NCI-H1930 (cell line): ENCODE measurements around the gene L3MBTL4.

Source experiments
- DNase-seq, 2 experiments: peaks; one replicate each; lab custom pipeline; 2025; lab: John Stamatoyannopoulos, UW

The L3MBTL4 gene

DNA sequence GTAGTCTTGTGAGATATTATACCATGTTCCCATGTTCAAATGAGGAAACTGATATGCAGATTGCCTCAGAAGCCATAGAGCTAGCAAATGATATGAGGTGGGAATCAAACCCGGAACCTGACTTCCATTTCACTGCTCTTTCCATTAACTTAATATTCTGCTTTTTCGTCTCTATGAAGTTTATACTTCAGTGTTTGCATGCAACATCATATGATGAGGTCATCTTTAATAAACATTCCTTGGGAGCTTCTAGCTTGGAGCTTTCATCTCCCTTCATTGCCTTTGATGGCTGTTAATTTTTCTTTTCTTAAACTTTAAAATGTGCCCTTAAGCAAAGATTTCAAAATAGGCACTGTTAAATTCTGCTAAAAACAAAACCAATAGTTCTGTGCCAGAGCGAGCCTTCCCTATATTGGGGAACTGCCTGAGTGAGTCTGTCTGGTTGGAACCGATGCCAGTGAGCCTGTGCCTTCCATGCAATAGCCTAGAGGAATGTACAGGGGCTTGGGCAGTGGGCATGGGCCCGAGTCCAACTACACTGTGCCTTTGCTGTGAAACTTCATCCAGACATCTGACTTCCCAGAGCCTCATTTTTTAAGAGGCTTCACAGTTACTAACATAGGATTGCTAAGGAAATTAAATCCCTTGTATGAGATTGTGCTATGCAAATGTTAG lies 428.3 kb downstream of the L3MBTL4 start:
- DNase-seq: no peak

- DNase-seq: no peak
These were observed 430.5 kb downstream of the L3MBTL4 start for GRCh38 chr18:5984245-5984644.

DNA sequence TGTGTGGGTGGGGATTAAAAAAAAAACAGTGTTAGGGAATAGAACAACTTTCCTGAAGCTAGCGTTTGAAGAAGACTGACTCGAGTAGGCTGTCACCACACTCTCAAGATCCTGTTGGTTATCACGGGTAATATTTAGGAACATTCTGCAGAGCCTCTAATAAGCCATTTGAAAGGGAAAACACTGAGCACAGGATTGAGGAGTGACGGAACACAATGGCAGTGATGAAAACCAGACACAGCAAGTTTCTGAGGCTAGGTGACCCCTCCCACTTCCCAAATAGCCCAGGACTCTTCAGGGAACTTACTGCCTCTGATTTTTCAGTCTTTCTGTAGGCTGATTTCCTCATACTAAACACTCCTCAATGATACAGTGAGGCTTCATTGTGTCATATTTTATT lies 431.2 kb downstream of the L3MBTL4 start:
- DNase-seq: no peak

GRCh38 chr18:5982332-5982731 lies 432.4 kb downstream of the L3MBTL4 start:
- DNase-seq: no peak

DNA sequence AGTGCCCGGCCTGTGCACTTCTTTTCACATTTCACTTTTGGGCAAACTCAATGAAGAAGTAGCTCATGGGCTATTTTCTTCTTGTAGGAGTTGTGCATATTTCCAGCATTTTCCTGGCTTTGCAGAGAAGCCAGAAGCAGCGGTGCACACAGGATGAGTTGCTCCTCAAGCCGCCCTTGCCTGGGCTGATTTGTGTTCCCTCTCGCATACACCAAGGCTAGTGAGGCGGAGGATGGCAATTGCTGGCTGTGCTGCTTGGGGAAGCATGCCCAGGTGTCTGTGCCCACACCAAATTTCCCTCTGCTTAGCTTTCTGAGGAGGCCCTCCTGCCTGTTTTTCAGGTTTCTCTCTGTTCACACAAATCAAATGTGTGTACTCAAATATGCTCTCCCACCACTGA lies 434.0 kb downstream of the L3MBTL4 start:
- DNase-seq: no peak

- no peak for DNase-seq
These were observed 434.7 kb downstream of the L3MBTL4 start for GRCh38 chr18:5979971-5980457.

- no peak for DNase-seq
These were observed 435.4 kb downstream of the L3MBTL4 start for GRCh38 chr18:5979176-5979888.

DNA sequence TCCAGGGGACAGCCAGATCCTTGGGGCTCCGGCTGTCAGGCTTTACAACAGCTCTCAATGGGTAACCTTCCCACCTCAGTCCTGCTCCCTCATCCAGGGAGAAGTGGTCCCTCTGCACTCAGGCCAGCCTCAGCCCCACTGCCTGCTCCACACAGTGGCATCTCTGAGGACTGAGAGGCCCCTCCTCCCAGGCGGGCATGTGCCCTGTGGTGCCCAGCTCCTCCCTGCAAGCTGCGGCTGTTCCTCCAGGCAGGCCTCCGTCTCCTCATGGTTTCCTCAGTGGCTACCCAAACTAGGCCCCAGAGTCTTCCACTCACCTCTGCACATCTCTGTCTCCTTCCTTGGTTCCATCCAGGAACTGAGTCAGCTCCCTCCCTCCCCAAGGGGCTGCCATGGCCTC lies 437.7 kb downstream of the L3MBTL4 start:
- DNase-seq: no peak

DNA sequence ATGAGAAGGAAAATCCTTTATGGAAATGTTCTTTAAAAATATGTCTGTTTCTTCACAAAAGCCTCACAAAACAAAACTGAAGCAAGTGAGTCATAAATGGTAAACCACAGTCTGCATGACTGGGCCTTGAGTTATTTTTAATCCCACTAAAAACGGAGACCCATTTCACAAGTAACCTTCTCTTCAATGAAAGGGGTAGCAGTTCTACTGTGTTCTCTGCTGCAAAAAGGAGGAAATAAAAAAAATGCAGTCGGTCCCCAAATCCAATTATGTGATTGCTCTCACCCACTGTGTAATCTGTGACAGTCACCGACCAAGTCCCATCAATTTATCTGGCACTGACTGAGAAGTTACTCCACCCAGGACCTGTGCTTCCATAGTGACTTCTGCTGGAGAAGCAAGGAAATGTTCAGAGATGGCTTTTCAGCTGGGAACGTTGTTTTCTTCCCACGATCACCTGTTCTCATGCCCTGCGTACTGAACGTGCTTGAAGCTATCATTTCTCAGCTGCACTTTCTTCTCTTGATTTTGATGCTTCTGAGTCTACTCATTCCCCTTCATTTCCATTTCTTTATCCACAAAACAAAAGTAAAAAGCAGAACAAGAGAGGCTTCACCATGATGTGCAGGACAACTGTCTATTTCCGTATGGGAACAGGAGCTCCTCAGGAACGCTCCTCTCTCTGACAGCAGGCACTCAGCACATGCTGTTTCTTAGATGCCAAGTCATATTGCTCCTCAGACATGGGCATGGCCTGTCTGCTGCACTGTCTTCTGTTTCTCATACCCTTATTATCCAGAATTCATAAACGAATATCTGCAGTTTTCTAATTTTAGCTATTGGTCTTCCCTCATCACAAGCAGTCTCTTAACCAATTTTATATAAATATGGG lies 439.4 kb downstream of the L3MBTL4 start:
- DNase-seq: no peak

- no peak for DNase-seq
These were observed 440.0 kb downstream of the L3MBTL4 start for GRCh38 chr18:5974696-5975095.

DNA sequence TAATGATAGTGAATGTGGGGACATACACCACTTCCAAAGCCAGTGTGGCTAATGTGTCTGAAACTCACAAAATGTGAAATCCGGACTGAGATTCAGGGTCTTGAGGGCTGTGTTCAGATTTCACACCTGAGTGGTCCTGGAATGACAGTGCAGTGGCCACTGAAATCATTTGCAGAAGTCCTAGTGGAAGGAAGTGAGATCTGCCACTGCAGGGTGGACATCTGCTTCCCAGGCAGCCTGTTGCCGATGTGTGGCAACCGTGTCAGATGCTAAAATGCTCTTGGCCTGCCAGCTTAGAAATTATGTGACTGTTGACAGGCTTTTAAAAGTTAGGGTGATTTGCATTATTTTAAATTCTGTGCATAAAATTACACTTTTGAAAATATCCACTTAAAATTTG lies 441.6 kb downstream of the L3MBTL4 start:
- no peak for DNase-seq

GRCh38 chr18:5972298-5972697 lies 442.4 kb downstream of the L3MBTL4 start:
- no peak for DNase-seq

GRCh38 chr18:5969989-5970403 lies 444.7 kb downstream of the L3MBTL4 start:
- DNase-seq: no peak

GRCh38 chr18:5969355-5969988 lies 445.2 kb downstream of the L3MBTL4 start:
- no peak for DNase-seq

DNA sequence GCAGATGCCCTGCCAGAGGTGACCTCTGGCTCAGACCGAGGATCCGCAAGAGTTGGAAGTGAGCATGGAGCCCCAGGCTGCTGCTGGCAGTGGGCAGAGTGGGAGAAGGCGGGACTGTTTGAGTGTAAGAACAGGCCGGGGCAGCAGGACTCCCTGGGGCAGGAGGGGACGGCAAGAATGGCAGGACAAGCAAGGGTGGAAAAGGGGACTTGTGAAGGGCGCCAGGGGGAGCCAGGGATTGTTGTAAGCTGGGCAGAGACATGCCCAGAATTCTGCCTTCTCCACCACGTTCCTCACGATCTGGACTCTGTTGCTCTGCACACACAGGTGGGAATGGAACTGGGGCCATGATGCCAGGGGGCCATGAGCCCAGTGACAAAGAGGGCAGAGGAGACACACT lies 447.0 kb downstream of the L3MBTL4 start:
- no peak for DNase-seq

DNA sequence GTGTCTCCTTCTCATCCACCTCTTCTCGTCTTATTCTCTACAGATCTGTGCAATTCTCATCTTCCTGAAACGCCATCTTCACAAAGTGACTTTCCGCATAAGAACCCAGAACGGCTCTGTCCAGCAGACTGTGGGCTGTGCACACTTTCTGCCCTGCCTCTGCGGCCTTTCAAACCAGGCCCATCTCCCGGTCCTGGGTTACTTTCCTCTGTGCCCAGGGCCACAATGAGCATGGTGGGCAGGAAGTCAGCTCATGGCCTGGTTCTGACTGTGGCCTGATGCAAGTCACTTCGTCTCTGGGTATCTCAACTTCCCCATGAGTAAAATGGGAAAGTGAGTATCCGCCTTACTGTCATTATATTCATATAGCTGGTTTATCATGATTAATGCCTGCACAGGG lies 447.7 kb downstream of the L3MBTL4 start:
- DNase-seq: no peak

- no peak for DNase-seq
These were observed 448.2 kb downstream of the L3MBTL4 start for GRCh38 chr18:5966514-5966913.

DNA sequence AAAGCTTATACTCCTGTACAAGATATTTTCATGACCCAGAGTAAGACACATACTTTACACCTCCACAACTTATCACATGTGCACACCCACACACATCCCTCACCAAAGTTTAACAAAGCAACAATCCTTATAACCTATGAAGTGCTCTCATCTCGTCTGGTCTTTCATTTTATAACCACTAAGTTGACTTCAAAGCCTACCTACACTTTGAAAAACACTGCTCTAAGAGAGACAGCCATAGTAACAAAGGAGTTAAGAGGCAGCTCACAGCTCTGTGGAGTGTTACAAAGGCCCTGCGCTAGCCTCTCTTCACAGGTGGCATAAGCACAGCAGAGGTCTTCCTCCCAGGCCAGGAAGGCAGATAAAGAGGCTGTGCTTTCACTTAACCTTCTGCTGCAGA lies 449.7 kb downstream of the L3MBTL4 start:
- DNase-seq: no peak

DNA sequence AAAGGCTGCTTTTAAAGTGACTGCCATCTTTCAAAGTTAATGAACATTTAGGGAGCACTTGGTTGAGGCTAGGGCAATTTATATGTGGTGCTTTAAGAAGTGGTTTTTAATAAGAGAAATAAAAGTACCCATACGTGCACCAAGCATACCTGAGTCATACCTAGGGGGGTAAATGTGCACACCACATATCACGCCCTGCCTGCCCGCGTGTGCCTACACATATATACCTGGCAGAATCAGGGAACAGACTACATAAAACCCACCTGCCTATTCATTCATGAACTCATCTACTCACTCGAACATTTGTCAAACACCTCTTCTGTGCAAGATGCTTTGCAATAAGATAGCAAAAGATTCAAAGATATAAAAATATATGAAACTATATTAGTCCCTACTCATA lies 450.1 kb downstream of the L3MBTL4 start:
- no peak for DNase-seq

DNA sequence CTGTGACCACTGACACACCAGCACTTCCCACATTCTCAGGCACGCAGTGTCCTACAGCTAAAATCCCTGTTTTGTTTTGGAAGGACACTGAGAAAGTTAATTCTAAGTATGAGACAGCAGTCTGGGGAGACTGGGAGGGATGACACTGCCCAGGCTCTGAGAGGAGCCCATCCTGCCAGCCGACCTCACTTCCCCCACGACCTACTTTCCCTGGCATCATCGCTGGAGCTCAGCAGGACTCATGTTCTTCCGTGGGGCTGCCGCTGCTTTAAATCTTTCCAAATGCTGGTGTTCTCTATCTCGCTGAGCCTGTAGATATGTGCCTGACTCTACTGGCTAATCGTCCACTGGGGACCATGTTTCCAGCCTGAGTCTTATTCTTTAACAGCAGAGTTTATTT lies 450.6 kb downstream of the L3MBTL4 start:
- DNase-seq: no peak

- no peak for DNase-seq
These were observed 451.4 kb downstream of the L3MBTL4 start for GRCh38 chr18:5963267-5963666.

DNA sequence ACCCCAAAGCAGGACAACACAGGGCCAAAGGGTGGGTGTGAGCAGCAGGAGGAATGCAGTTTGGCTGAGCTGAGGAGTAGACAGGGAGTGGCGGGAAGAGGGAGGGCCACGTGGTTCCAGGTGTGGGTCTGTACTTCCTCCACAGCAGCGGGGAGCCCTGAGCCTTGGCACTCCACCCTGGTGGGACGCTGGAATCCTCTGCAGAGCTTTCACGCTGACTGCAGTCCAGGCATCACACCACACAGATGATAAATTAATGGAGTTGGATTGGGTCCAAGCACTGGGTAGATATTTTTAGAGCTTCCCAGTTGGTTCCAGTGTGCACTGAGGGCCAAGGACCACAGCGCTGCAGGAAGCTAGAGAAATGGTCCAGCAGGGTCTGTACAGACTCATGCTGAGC lies 452.3 kb downstream of the L3MBTL4 start:
- no peak for DNase-seq
